GM12864 (cell line): ENCODE results near the gene LONRF3.

ENCODE experiments used
- DNase-seq: peaks from one replicate; pipeline ENCODE4 v3.0.0-alpha.2; 2011; ENCODE audit warnings: low read depth
- H3K4me3 ChIP-seq: 2 replicates; pipeline ENCODE4 v1.5.1; 2011; ENCODE audit warnings: mild to moderate bottlenecking, low read depth, low read length, control low read depth
- CTCF ChIP-seq: IDR thresholded peaks from 2 replicates; pipeline ENCODE4 v1.5.1; 2011; ENCODE audit warnings: low read depth, mild to moderate bottlenecking, moderate library complexity, low read length, control low read depth, inconsistent platforms; ENCODE audit errors: missing control alignments

The LONRF3 gene

DNA sequence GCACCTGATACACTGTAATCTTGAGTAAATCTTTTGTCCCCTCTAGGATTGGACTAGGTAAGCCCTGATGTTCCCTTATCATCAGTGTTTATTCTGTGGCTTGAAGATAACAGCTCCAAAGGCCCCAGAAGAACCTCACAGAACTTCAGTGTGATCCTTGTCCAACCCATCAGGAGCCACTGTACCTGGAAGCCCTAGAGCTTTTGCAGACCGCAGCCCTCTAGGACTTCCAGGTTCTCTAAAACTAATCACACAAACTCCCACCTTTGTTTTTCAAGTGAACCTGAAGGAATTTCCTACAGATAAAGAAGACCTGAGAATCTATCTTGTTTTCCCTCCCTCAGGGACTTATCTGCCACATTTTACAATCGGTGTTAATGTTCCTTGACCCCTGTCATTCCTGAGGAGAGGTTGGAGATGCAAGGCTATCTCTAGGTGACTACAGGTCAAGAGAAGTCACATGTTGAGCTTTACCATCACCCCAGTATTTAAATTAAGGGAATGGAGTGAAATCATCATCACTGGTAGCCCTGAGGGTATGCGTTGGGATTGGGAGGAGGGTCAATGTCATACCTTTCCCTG is 32.9 kb downstream of the LONRF3 start:
- no peak overlapping the region for H3K4me3 ChIP-seq
- no peak for TF ChIP-seq CTCF

GRCh38 chrX:119008110-119008744 is 33.8 kb downstream of the LONRF3 start:
- TF ChIP-seq CTCF = peak; percentile 59
- no peak for DNase-seq
- H3K4me3 ChIP-seq = no peak overlapping the region

More for the DNA sequence above, 32.9 kb downstream of the LONRF3 start:
- no peak for DNase-seq

- no peak for DNase-seq
- H3K4me3 ChIP-seq = no peak overlapping the region
Observed at GRCh38 chrX:119009071-119009470, 34.7 kb downstream of the LONRF3 start.

GRCh38 chrX:119010491-119010890 is 36.1 kb downstream of the LONRF3 start:
- H3K4me3 ChIP-seq = no peak overlapping the region
- no peak for TF ChIP-seq CTCF
- no peak for DNase-seq

More at GRCh38 chrX:119009071-119009470, 34.7 kb downstream of the LONRF3 start:
- no peak for TF ChIP-seq CTCF

- no peak overlapping the region for H3K4me3 ChIP-seq
- no peak for DNase-seq
- TF ChIP-seq CTCF = no peak
Observed at GRCh38 chrX:119013164-119013563, 38.7 kb downstream of the LONRF3 start.

GRCh38 chrX:119015407-119016237 is 41.2 kb downstream of the LONRF3 start:
- peak; percentile 16 for DNase-seq
- TF ChIP-seq CTCF = no peak
- H3K4me3 ChIP-seq = no peak overlapping the region
